HepG2 (cell line): Measurements from ENCODE around the gene CHSY3. TPM values are rescaled to one million over a fixed set of nuclear protein-coding genes. Genes with fewer than 3 reads are reported as not detected.

Source experiments
- ATAC-seq: fragments of 200-7000 bp; cut with Tn5 transposase; 3 replicates; pipeline ENCODE4 v1.9.1; 2020; ENCODE audit warnings: mild to moderate bottlenecking, moderate library complexity
- BruUV-seq: library from RNA; stranded (reverse); fragments of 400-500 nt; replicated peaks from 2 replicates; lab custom pipeline; 2021; lab: Mats Ljungman, UMichigan
- CTCF ChIA-PET: fragments of 300-600 bp; formaldehyde crosslinking; extraction: SDS; loops from one replicate; lab custom pipeline; 2021; ENCODE audit warnings: low total read pairs, inconsistent platforms, low intra/inter-chr PET ratio; lab: Yijun Ruan, JAX
- POLR2A ChIA-PET: fragments of 350-600 bp; sonication (Branson Sonifier 250); formaldehyde crosslinking; loops from one replicate; lab custom pipeline; 2020; ENCODE audit warnings: antibody characterized with exemption, inconsistent platforms; lab: Yijun Ruan, JAX
- DNase-seq: peaks from one replicate; pipeline ENCODE4 v3.0.0-alpha.2; 2015; ENCODE audit warnings: low spot score
- FAIRE-seq: peaks from 3 replicates; lab custom pipeline; 2011; peaks lifted over from hg19 to GRCh38; lab: Jason Lieb, UNC
- H2AFZ ChIP-seq: one replicate; pipeline ENCODE4 v1.6.1; 2011; ENCODE audit warnings: low read length, inconsistent platforms
- H3K27ac ChIP-seq: fragments of 300-600 bp; 3 replicates; pipeline ENCODE4 v1.8.0; 2011; ENCODE audit warnings: mixed run types, mild to moderate bottlenecking, mixed read lengths, low read length, inconsistent platforms; ENCODE audit not compliant: insufficient read depth; ENCODE audit errors: extremely low read length
- H3K27me3 ChIP-seq, 2 experiments: fragments of 200-600 bp in 1 of 2; 2 replicates in 1 of 2; 3 replicates in 1 of 2; pipeline versions ENCODE4 v1.6.0 to v1.8.0; 2011; ENCODE audit warnings: low read length in 2 of 2, mild to moderate bottlenecking in 2 of 2, moderate library complexity in 2 of 2, inconsistent platforms in 1 of 2; ENCODE audit not compliant: insufficient read depth in 2 of 2, control insufficient read depth in 1 of 2
- H3K36me3 ChIP-seq, 2 experiments: fragments of 200-600 bp in 1 of 2; replicated peaks in 1 of 2; 2 replicates in 1 of 2; 3 replicates in 1 of 2; pipeline versions ENCODE4 v1.5.1 to v1.8.0; 2011; ENCODE audit warnings: low read length in 2 of 2, inconsistent platforms in 1 of 2; ENCODE audit not compliant: insufficient read depth in 2 of 2, control insufficient read depth in 1 of 2
- H3K4me1 ChIP-seq: 2 replicates; pipeline ENCODE4 v1.5.1; 2012; ENCODE audit warnings: low read length, inconsistent platforms; ENCODE audit not compliant: insufficient read depth
- H3K4me2 ChIP-seq: 2 replicates; pipeline ENCODE4 v1.6.0; 2011; ENCODE audit warnings: low read depth, low read length, inconsistent platforms
- H3K4me3 ChIP-seq, 3 experiments: fragments of 200-600 bp in 1 of 3; sonication (generic), shearing (Covaris generic) in 1 of 3; replicated peaks in 1 of 3; 2 replicates each; pipeline ENCODE4 v1.5.1; 2011 to 2016; ENCODE audit warnings: low read length in 3 of 3, inconsistent platforms in 2 of 3, low read depth in 2 of 3, mild to moderate bottlenecking in 2 of 3, control low read depth in 1 of 3, mixed read lengths in 1 of 3; ENCODE audit not compliant: insufficient read depth in 1 of 3
- H3K79me2 ChIP-seq: one replicate; pipeline ENCODE4 v1.6.1; 2011; ENCODE audit warnings: low read length, inconsistent platforms; ENCODE audit not compliant: insufficient read depth
- H3K9ac ChIP-seq: 2 replicates; pipeline ENCODE4 v1.6.0; 2011; ENCODE audit warnings: mild to moderate bottlenecking, low read depth, low read length, inconsistent platforms; ENCODE audit not compliant: insufficient read depth
- H3K9me3 ChIP-seq: 2 replicates; pipeline ENCODE4 v1.5.1; 2012; ENCODE audit warnings: mild to moderate bottlenecking, low read length
- H4K20me1 ChIP-seq: 2 replicates; pipeline ENCODE4 v1.6.0; 2011; ENCODE audit warnings: inconsistent platforms, mild to moderate bottlenecking, low read length, moderate library complexity; ENCODE audit not compliant: insufficient read depth
- CREBL2 ChIP-seq: sonication (generic); formaldehyde crosslinking; IDR thresholded peaks from 2 replicates; pipeline ENCODE4 v1.8.1; 2023; ENCODE audit warnings: missing genetic modification reagents, mild to moderate bottlenecking, borderline replicate concordance
- DMAP1 ChIP-seq: IDR thresholded peaks from 2 replicates; pipeline ENCODE4 v1.6.1; 2016
- ETV6 ChIP-seq: sonication (generic); formaldehyde crosslinking; conservative IDR thresholded peaks from 2 replicates; pipeline ENCODE4 v1.4.0; 2020; ENCODE audit warnings: missing genetic modification reagents
- KDM3A ChIP-seq: IDR thresholded peaks from 2 replicates; pipeline ENCODE4 v1.6.1; 2018; ENCODE audit warnings: low read depth, missing compliant biosample characterization
- MAF1 ChIP-seq: sonication (generic); formaldehyde crosslinking; IDR thresholded peaks from 2 replicates; pipeline ENCODE4 v1.5.0; 2020; ENCODE audit warnings: missing genetic modification reagents, borderline replicate concordance
- NFATC3 ChIP-seq: sonication (generic); formaldehyde crosslinking; IDR thresholded peaks from 2 replicates; pipeline ENCODE4 v1.5.1; 2020; ENCODE audit warnings: mild to moderate bottlenecking, missing genetic modification reagents
- NFE2L2 ChIP-seq: fragments of 150-350 bp; IDR thresholded peaks from 2 replicates; pipeline ENCODE4 v1.6.1; 2014; ENCODE audit warnings: low read length
- U2AF2 ChIP-seq: fragments of 200-400 bp; formaldehyde crosslinking; IDR thresholded peaks from 2 replicates; pipeline ENCODE4 v1.6.1; 2017; ENCODE audit warnings: low read depth, mild to moderate bottlenecking, low read length
- ZNF224 ChIP-seq: sonication (generic); formaldehyde crosslinking; IDR thresholded peaks from 2 replicates; pipeline ENCODE4 v1.5.0; 2020; ENCODE audit warnings: mild to moderate bottlenecking, missing genetic modification reagents
- ZNF235 ChIP-seq: sonication (generic); formaldehyde crosslinking; IDR thresholded peaks from 2 replicates; pipeline ENCODE4 v1.8.1; 2023; ENCODE audit warnings: mild to moderate bottlenecking, missing genetic modification reagents, borderline replicate concordance
- ZNF562 ChIP-seq: sonication (generic); formaldehyde crosslinking; IDR thresholded peaks from 2 replicates; pipeline ENCODE4 v1.8.0; 2022; ENCODE audit warnings: missing genetic modification reagents, borderline replicate concordance
- ZSCAN21 ChIP-seq: sonication (generic); formaldehyde crosslinking; IDR thresholded peaks from 2 replicates; pipeline ENCODE4 v1.8.0; 2022; ENCODE audit warnings: mild to moderate bottlenecking, missing genetic modification reagents, moderate library complexity, borderline replicate concordance
- WGBS: methylation state at CpG from one replicate; pipeline ENCODE4 v1.1.6; 2017; ENCODE audit warnings: low lambda C conversion rate; 5-methylcytosine and 5-hydroxymethylcytosine counted together
- in situ Hi-C: cut with HindIII; loops from 2 replicates; pipeline ENCODE4 v1.10.0; 2017; ENCODE audit warnings: low pct_unique_long_range_greater_than_20kb; ENCODE audit not compliant: extremely low pct_ligation_motif_present
- intact Hi-C: fragments of 100-400 bp; cut with micrococcal nuclease; formaldehyde crosslinking; loops from one replicate; pipeline ENCODE4 v1.10.0; 2022; ENCODE audit not compliant: unreplicated experiment
- polyA plus RNA-seq, 8 experiments: library from polyadenylated mRNA; depleted of rRNA in 3 of 8; stranded (reverse) in 7 of 8; unstranded in 1 of 8; fragments of >200 nt; fragmentation: Illumina TruSeq in 4 of 8; extraction: Trizol in 4 of 8; gene quantifications; 2 replicates each; pipeline versions ENCODE4 v1.2.1 to v1.2.3, GENCODE V29; 2011 to 2016; ENCODE audit warnings: low read depth in 4 of 8, missing spikeins in 1 of 8, mixed read lengths in 1 of 8; ENCODE audit not compliant: insufficient read depth in 1 of 8
- total RNA-seq, 5 experiments: library from RNA; depleted of rRNA; stranded (reverse); fragments of >200 nt; fragmentation: Illumina TruSeq; extraction: Trizol; gene quantifications; 2 replicates each; pipeline ENCODE4 v1.2.3, GENCODE V29; 2016; ENCODE audit warnings: low read depth in 1 of 5

The CHSY3 gene
- total and polyA plus RNA-seq, 2 of the 13 experiments (the other 11 are each of a cell fraction or from before 2014, with no cell fraction given), result 0.26 to 4.1 TPM

- TF ChIP-seq NFE2L2, result no peak
- TF ChIP-seq KDM3A (CRISPR knock-in tag), result no peak
These were observed 56.6 kb downstream of the CHSY3 start (continued) for GRCh38 chr5:129960831-129961230.

GRCh38 chr5:129962506-129962905 is 58.2 kb downstream of the CHSY3 start:
- no peak overlapping the region for H2AFZ ChIP-seq
- H3K4me3 ChIP-seq, result no peak overlapping the region
- no peaks in the 10 kb centered on the region; a peak in 1 of 5 replicates for H3K27me3 ChIP-seq
- H3K9me3 ChIP-seq, result no peaks in the 10 kb centered on the region
- H3K4me2 ChIP-seq, result no peak overlapping the region
- intact Hi-C loops, result no loop called here
- TF ChIP-seq ZNF562 (no peak), NFATC3 (CRISPR knock-in tag) (no peak), ZNF235 (CRISPR knock-in tag) (no peak), ZNF224 (no peak), ETV6 (no peak)
- H3K27ac ChIP-seq, result no peak overlapping the region
- no peak for ATAC-seq
- CTCF ChIA-PET, result no interaction called here
- POLR2A ChIA-PET, result no interaction called here
- no peaks in the 10 kb centered on the region for H3K4me1 ChIP-seq
- no peaks in the 10 kb centered on the region for H3K79me2 ChIP-seq
- no peaks in the 10 kb centered on the region for H4K20me1 ChIP-seq
- no TSS peak for BruUV-seq
- 30% methylated on average over 1 of the region's 1 CpG for WGBS
- no peak for FAIRE-seq
- no peak for DNase-seq
- in situ Hi-C loops, result no loop called here
- no peaks in the 10 kb centered on the region for H3K36me3 ChIP-seq
- H3K9ac ChIP-seq, result no peak overlapping the region

GRCh38 chr5:129963359-129963758 is 59.1 kb downstream of the CHSY3 start:
- FAIRE-seq (no peak), ATAC-seq (no peak), DNase-seq (no peak)
- no peak overlapping the region for H3K4me2 ChIP-seq
- no peaks in the 10 kb centered on the region for H3K79me2 ChIP-seq
- intact Hi-C loops, result no loop called here
- no TSS peak for BruUV-seq
- H3K4me3 ChIP-seq, result no peak overlapping the region
- ChIA-PET POLR2A (no interaction called here), CTCF (no interaction called here)
- WGBS, result 11% methylated on average over 3 of the region's 3 CpGs
- in situ Hi-C loops, result no loop called here
- no peaks in the 10 kb centered on the region for H3K36me3 ChIP-seq
- no peaks in the 10 kb centered on the region for H3K27me3 ChIP-seq
- TF ChIP-seq ZSCAN21 (no peak), CREBL2 (CRISPR knock-in tag) (no peak), MAF1 (CRISPR knock-in tag) (no peak), U2AF2 (no peak), DMAP1 (CRISPR knock-in tag) (no peak)
- no peaks in the 10 kb centered on the region for H3K4me1 ChIP-seq
- H4K20me1 ChIP-seq, result no peaks in the 10 kb centered on the region
- H2AFZ ChIP-seq, result no peak overlapping the region
- H3K27ac ChIP-seq, result no peak overlapping the region
- no peak overlapping the region for H3K9ac ChIP-seq
- H3K9me3 ChIP-seq, result no peaks in the 10 kb centered on the region
